ENCODE measurements around the gene CLDN5.

The CLDN5 gene

GRCh38 chr22:19559956-19560355 lies 35.7 kb upstream of the CLDN5 start:
- no peak for TF ChIP-seq REST (IDR thresholded peaks at IDR 0.05; ENCODE audit: insufficient read depth in 1 of 2, low read depth in 2 of 2, low read length in 2 of 2)
- TF ChIP-seq SIN3A (IDR thresholded peaks at IDR 0.05; ENCODE audit: borderline replicate concordance, insufficient read depth, low read length) = no peak
- no peak for TF ChIP-seq POLR2AphosphoS5 (IDR thresholded peaks at IDR 0.05; ENCODE audit: low read depth, low read length)
- TF ChIP-seq TAF1 (IDR thresholded peaks at IDR 0.05; ENCODE audit: borderline replicate concordance, insufficient read depth, low read length) = no peak
- TF ChIP-seq FOXP2 (optimal IDR thresholded peaks at IDR 0.05; ENCODE audit: borderline replicate concordance, extremely low read depth, extremely low read length, insufficient read depth) = no peak

- TF ChIP-seq REST (IDR thresholded peaks at IDR 0.05; ENCODE audit: insufficient read depth in 1 of 2, low read depth in 2 of 2, low read length in 2 of 2) (no peak), SIN3A (IDR thresholded peaks at IDR 0.05; ENCODE audit: borderline replicate concordance, insufficient read depth, low read length) (no peak), POLR2AphosphoS5 (IDR thresholded peaks at IDR 0.05; ENCODE audit: low read depth, low read length) (no peak), TAF1 (IDR thresholded peaks at IDR 0.05; ENCODE audit: borderline replicate concordance, insufficient read depth, low read length) (no peak)
Observed at GRCh38 chr22:19559324-19559811, 35.2 kb upstream of the CLDN5 start.

- TF ChIP-seq FOXP2 (optimal IDR thresholded peaks at IDR 0.05; ENCODE audit: borderline replicate concordance, extremely low read depth, extremely low read length, insufficient read depth) = no peak
- no peak for TF ChIP-seq POLR2AphosphoS5 (IDR thresholded peaks at IDR 0.05; ENCODE audit: low read depth, low read length)
- no peak for TF ChIP-seq SIN3A (IDR thresholded peaks at IDR 0.05; ENCODE audit: borderline replicate concordance, insufficient read depth, low read length)
- no peak for TF ChIP-seq REST (IDR thresholded peaks at IDR 0.05; ENCODE audit: insufficient read depth in 1 of 2, low read depth in 2 of 2, low read length in 2 of 2)
- TF ChIP-seq TAF1 (IDR thresholded peaks at IDR 0.05; ENCODE audit: borderline replicate concordance, insufficient read depth, low read length) = no peak
Observed at GRCh38 chr22:19556963-19557545, 32.8 kb upstream of the CLDN5 start.

- no peak for TF ChIP-seq TAF1 (IDR thresholded peaks at IDR 0.05; ENCODE audit: borderline replicate concordance, insufficient read depth, low read length)
- no peak for TF ChIP-seq SIN3A (IDR thresholded peaks at IDR 0.05; ENCODE audit: borderline replicate concordance, insufficient read depth, low read length)
- TF ChIP-seq POLR2AphosphoS5 (IDR thresholded peaks at IDR 0.05; ENCODE audit: low read depth, low read length) = no peak
- no peak for TF ChIP-seq REST (IDR thresholded peaks at IDR 0.05; ENCODE audit: insufficient read depth in 1 of 2, low read depth in 2 of 2, low read length in 2 of 2)
- no peak for TF ChIP-seq FOXP2 (optimal IDR thresholded peaks at IDR 0.05; ENCODE audit: borderline replicate concordance, extremely low read depth, extremely low read length, insufficient read depth)
Observed at GRCh38 chr22:19555651-19556050, 31.4 kb upstream of the CLDN5 start.
